Parathyroid adenoma (tissue), 2 donors: ENCODE results near the gene KAZN.
"Not testable (repeated sequence)": the region's sequence is repeated elsewhere in the genome, so short reads cannot be mapped to it uniquely, and the experiment has no call there.

Source experiments
- H2AFZ ChIP-seq: fragments of 300-600 bp; sonication (generic); one replicate; pipeline ENCODE4 v1.7.0; 2017; ENCODE audit warnings: antibody characterized with exemption, mild to moderate bottlenecking
- H3K27ac ChIP-seq: fragments of 300-600 bp; sonication (generic); one replicate; pipeline ENCODE4 v1.7.0; 2017
- H3K27me3 ChIP-seq: fragments of 300-600 bp; sonication (generic); one replicate; pipeline ENCODE4 v1.7.0; 2017; ENCODE audit warnings: low read length; ENCODE audit not compliant: control insufficient read depth, insufficient read depth
- H3K36me3 ChIP-seq: fragments of 300-600 bp; sonication (generic); one replicate; pipeline ENCODE4 v1.7.0; 2017; ENCODE audit warnings: low read length; ENCODE audit not compliant: control insufficient read depth, insufficient read depth
- H3K4me1 ChIP-seq: fragments of 300-600 bp; sonication (generic); one replicate; pipeline ENCODE4 v1.7.0; 2017; ENCODE audit warnings: control low read depth
- H3K4me2 ChIP-seq: fragments of 300-600 bp; sonication (generic); one replicate; pipeline ENCODE4 v1.7.0; 2017; ENCODE audit warnings: low read length
- H3K4me3 ChIP-seq: fragments of 300-600 bp; sonication (generic); one replicate; pipeline ENCODE4 v1.7.0; 2017; ENCODE audit warnings: low read depth, low read length
- H3K79me2 ChIP-seq: fragments of 300-600 bp; sonication (generic); one replicate; pipeline ENCODE4 v1.7.0; 2017; ENCODE audit warnings: control low read depth
- H3K9ac ChIP-seq: fragments of 300-600 bp; sonication (generic); one replicate; pipeline ENCODE4 v1.7.0; 2017; ENCODE audit warnings: mild to moderate bottlenecking
- H3K9me3 ChIP-seq: fragments of 300-600 bp; sonication (generic); one replicate; pipeline ENCODE4 v1.7.0; 2017; ENCODE audit warnings: low read length; ENCODE audit not compliant: control insufficient read depth
- TF ChIP-seq, protein P1 (sequence below): fragments of 300-600 bp; sonication (generic); IDR thresholded peaks from one replicate; pipeline ENCODE4 v1.7.0; 2017; ENCODE audit warnings: antibody characterized with exemption, mild to moderate bottlenecking
- donor health status: primary hyperparathyroidism.

Gene KAZN

DNA sequence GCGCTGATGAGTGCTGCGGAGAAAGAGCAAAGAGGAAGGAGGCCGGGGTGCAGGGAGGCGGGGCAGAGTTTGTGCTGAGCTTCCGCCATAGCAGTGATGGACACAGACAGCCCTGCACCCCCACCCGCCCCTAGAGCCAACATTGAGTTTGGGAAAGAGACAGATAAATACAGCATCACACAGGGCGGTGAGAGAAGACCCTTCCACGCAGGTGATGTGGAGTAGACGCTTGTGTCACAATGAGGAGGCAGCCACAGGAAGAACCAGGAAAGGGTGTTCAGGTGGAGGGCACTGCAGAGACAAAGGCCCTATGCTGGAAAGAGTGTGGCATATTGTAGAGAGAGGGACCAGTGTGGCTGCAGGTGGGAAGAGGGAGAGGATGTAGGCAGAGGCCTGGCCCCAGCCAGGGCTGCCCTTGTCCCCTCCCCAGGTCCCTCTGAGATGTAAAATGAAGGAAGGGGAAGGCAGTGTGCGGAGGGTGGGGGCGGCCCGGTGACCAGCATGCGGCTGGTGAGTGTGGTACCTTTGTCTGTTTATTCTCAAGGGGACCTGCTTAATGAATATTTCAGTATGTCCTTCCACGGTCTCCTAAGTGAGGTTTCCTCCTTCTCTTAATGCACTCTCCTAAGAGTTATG is 360.7 kb downstream of the KAZN start:
- Histone ChIP-seq H3K36me3 (no peaks in the 10 kb centered on the region), H2AFZ (no peak overlapping the region), H3K79me2 (peaks cover 21% of the 10 kb centered on the region), H3K4me3 (no peak overlapping the region), H3K4me2 (no peak overlapping the region), H3K27ac (no peak overlapping the region), H3K9me3 (no peaks in the 10 kb centered on the region), H3K9ac (no peak overlapping the region), H3K4me1 (peaks cover 9% of the 10 kb centered on the region), H3K27me3 (no peaks in the 10 kb centered on the region)
- TF ChIP-seq, protein P1, sequence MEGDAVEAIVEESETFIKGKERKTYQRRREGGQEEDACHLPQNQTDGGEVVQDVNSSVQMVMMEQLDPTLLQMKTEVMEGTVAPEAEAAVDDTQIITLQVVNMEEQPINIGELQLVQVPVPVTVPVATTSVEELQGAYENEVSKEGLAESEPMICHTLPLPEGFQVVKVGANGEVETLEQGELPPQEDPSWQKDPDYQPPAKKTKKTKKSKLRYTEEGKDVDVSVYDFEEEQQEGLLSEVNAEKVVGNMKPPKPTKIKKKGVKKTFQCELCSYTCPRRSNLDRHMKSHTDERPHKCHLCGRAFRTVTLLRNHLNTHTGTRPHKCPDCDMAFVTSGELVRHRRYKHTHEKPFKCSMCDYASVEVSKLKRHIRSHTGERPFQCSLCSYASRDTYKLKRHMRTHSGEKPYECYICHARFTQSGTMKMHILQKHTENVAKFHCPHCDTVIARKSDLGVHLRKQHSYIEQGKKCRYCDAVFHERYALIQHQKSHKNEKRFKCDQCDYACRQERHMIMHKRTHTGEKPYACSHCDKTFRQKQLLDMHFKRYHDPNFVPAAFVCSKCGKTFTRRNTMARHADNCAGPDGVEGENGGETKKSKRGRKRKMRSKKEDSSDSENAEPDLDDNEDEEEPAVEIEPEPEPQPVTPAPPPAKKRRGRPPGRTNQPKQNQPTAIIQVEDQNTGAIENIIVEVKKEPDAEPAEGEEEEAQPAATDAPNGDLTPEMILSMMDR: no peak

DNA sequence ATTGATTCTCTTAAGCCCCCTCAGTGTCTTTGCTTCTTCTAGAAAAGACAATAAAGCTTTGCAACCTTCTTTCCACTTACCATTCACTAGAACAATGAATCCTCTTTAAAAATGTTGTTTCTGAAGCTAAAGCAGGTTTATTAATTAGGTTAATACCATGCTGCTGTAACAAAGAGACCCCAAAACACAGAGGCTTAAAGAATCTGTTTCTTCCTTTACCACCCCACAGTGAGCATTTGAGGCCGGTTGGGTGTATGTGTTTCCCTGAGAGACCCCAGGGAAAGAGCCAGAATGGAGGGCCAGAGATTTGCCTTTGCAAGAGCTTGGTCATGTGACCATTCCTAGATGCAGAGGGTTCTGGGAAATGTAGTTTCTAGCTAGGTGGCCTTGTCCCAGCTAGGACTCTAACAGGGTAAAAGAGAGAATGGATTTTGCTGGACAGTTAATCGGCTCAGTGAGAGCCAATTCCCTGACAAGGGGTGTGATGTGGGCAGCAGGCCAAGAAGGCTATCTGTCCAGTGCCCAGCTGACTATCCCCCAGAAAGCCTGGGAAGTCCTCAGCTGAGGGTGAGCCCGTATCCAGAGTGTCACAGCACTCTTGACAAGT is 363.3 kb downstream of the KAZN start:
- TF ChIP-seq, protein P1: no peak
- H3K27ac ChIP-seq: no peak overlapping the region

DNA sequence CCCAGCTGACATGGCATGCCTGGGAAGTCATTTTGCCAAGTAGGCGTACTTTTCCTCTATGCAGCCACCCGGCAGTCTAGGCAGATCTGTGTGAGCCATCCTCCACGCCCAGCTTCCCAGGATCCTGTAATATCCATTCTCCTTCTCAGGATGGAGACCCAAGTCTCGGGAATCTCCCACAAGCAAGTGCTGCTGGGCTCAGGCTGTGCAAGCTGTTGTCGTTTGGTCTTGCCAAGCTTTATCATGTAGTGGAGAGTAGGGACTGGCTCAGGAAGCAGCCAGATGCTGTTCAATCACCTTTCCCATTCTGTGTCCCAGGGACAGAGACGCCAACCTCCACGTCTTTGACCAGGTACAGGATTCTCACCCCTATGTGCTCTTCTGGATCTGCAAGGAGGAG is 363.9 kb downstream of the KAZN start:
- no peak overlapping the region for H3K4me3 ChIP-seq
- H3K9ac ChIP-seq: no peak overlapping the region
- H3K36me3 ChIP-seq: no peaks in the 10 kb centered on the region
- TF ChIP-seq, protein P1: no peak
- no peak overlapping the region for H2AFZ ChIP-seq
- H3K79me2 ChIP-seq: peaks cover 21% of the 10 kb centered on the region
- H3K27me3 ChIP-seq: no peaks in the 10 kb centered on the region
- H3K27ac ChIP-seq: no peak overlapping the region
- no peaks in the 10 kb centered on the region for H3K9me3 ChIP-seq
- no peak overlapping the region for H3K4me2 ChIP-seq
- no peaks in the 10 kb centered on the region for H3K4me1 ChIP-seq

More for the DNA sequence above, 363.3 kb downstream of the KAZN start:
- Histone ChIP-seq H3K9ac (no peak overlapping the region), H3K79me2 (peaks cover 21% of the 10 kb centered on the region), H3K27me3 (no peaks in the 10 kb centered on the region), H3K4me2 (no peak overlapping the region), H2AFZ (no peak overlapping the region), H3K4me3 (no peak overlapping the region), H3K4me1 (no peaks in the 10 kb centered on the region), H3K9me3 (no peaks in the 10 kb centered on the region), H3K36me3 (no peaks in the 10 kb centered on the region)

DNA sequence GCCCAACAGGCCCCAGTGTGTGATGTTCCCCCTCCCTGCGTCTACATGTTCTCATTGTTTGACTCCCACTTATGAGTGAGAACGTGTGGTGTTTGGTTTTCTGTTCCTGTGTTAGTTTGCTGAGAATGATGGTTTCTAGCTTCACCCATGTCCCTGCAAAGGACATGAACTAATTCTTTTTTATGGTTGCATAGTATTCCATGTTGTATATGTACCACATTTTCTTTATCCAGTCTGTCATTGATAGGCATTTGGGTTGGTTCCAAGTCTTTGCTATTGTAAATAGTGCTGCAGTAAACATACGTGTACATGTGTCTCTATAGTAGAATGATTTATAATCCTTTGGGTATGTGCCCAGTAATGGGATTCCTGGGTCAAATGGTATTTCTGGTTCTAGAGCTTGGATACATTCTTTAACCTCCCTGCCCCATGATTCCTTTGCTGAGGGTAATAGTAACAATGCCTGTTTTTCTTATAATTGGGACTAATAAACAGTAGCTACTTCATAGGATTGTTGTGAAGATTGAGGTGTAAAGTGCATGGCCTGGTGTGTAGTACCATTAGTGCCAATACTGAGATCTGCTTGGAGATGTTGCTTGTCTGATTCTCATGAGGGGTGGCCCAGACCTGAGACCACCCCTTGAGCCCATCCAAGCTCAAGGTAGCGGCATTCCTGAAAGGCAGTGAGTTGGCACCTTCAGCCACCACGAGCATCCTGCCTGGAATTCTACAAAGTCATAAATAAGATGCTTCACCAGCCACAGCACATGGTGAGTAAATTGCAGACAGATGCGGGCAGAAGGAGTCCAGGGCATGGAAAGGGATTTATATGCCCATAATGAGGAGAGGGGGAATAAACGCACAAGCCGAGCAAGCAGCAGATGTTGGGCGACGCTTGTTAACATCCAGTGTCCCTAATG is 365.6 kb downstream of the KAZN start:
- H3K4me1 ChIP-seq, H3K27me3 ChIP-seq, H2AFZ ChIP-seq, H3K9ac ChIP-seq, H3K36me3 ChIP-seq, H3K4me3 ChIP-seq, H3K9me3 ChIP-seq, H3K27ac ChIP-seq, H3K4me2 ChIP-seq: not testable (repeated sequence)
- peaks cover 15% of the 10 kb centered on the region for H3K79me2 ChIP-seq

DNA sequence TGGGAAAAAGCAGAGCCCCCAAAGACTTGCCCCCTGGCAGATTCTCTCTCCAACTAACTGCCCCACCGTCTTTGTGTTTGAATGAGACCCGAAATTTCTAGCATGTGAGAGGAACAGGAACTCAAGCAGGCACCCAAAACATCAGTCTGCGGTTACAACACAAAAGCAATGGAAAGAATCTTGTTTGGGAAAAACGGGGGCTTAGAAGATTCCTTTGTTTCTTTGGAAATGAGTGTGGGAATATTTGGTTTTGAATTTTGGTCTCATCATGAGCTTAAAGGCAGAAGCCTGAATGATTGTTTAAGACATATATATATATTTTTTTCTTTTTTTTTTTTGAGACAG is 366.2 kb downstream of the KAZN start:
- H3K27me3 ChIP-seq: no peaks in the 10 kb centered on the region
- H3K9ac ChIP-seq: no peak overlapping the region
- H2AFZ ChIP-seq: no peak overlapping the region
- peaks cover 15% of the 10 kb centered on the region for H3K79me2 ChIP-seq
- H3K4me2 ChIP-seq: no peak overlapping the region
- H3K4me1 ChIP-seq: no peaks in the 10 kb centered on the region
- no peaks in the 10 kb centered on the region for H3K36me3 ChIP-seq
- H3K9me3 ChIP-seq: no peaks in the 10 kb centered on the region
- H3K4me3 ChIP-seq: no peak overlapping the region
- H3K27ac ChIP-seq: no peak overlapping the region
- TF ChIP-seq, protein P1: no peak
